Upper lobe of left lung (tissue), 6 donors: ENCODE results near the gene RNU1-1. TPM values are rescaled to one million over a fixed set of nuclear protein-coding genes. Genes with fewer than 3 reads are reported as not detected.
"Not testable (repeated sequence)": the region's sequence is repeated elsewhere in the genome, so short reads cannot be mapped to it uniquely, and the experiment has no call there.

Experiments used
- ATAC-seq, 2 donors: fragments of 200-7000 bp; cut with Tn5 transposase; one replicate each; pipeline ENCODE4 v1.9.1; 2022; ENCODE audit warnings: mild to moderate bottlenecking in 2 of 2, moderate library complexity in 2 of 2; ENCODE audit not compliant: low FRiP score in 2 of 2
- DNase-seq, 2 donors: peaks; one replicate each; pipeline ENCODE4 v3.0.0-alpha.2; 2019 to 2020
- H3K27ac ChIP-seq, 4 donors: fragments of 200-600 bp; sonication (generic); one replicate each; pipeline ENCODE4 v1.5.1; 2016 to 2019
- H3K27me3 ChIP-seq, 4 donors: fragments of 200-600 bp; sonication (generic); one replicate each; pipeline ENCODE4 v1.5.1; 2017 to 2019
- H3K36me3 ChIP-seq, 4 donors: fragments of 200-600 bp; sonication (generic); one replicate each; pipeline ENCODE4 v1.5.1; 2016 to 2019
- H3K4me1 ChIP-seq, 4 donors: fragments of 200-600 bp; sonication (generic); one replicate each; pipeline ENCODE4 v1.5.1; 2018 to 2019
- H3K4me3 ChIP-seq, 4 donors: fragments of 200-600 bp; sonication (generic); one replicate each; pipeline ENCODE4 v1.5.1; 2017 to 2019; ENCODE audit warnings: mild to moderate bottlenecking in 2 of 4, moderate library complexity in 1 of 4
- H3K9me3 ChIP-seq, 4 donors: fragments of 200-600 bp; sonication (generic); one replicate each; pipeline ENCODE4 v1.5.1; 2018 to 2019
- CTCF ChIP-seq, 6 experiments: fragments of 450-650 bp in 4 of 6; fragments of 200-600 bp in 2 of 6; sonication (generic) in 2 of 6; IDR thresholded peaks; one replicate each; pipeline ENCODE4 v1.5.1; 2016 to 2019; ENCODE audit warnings: antibody characterized with exemption in 6 of 6
- EP300 ChIP-seq, 4 donors: sonication (generic); formaldehyde crosslinking; IDR thresholded peaks; one replicate each; pipeline ENCODE4 v1.5.1; 2017; ENCODE audit warnings: antibody characterized with exemption in 4 of 4, control low read depth in 2 of 4
- POLR2A ChIP-seq, 4 donors: fragments of 450-650 bp; IDR thresholded peaks; one replicate each; pipeline ENCODE4 v1.5.1; 2016 to 2017; ENCODE audit warnings: antibody characterized with exemption in 4 of 4, mild to moderate bottlenecking in 2 of 4
- POLR2AphosphoS5 ChIP-seq, 2 donors: sonication (generic); formaldehyde crosslinking; IDR thresholded peaks; one replicate each; pipeline ENCODE4 v1.5.1; 2017; ENCODE audit warnings: antibody characterized with exemption in 2 of 2
- WGBS, 2 donors: methylation state at CpG; one replicate each; pipeline ENCODE4 v1.1.5; 2017 to 2018; 5-methylcytosine and 5-hydroxymethylcytosine counted together
- total RNA-seq, 6 donors: library from RNA; depleted of rRNA in 4 of 6; stranded (reverse); fragments of >200 nt in 4 of 6; gene quantifications; one replicate each; pipeline versions ENCODE4 v1.1.0 to v1.2.1, GENCODE V29; 2016 to 2021
- donor health status: DM: no; HTN: no; CAD: no; lungs with moderate emphysema.
- donor health status: DM: no; HTN: yes; CAD: no; lungs with severe emphysema.

RNU1-1 gene
- total RNA-seq, 6 donors from 2014 or later: under 0.01 to 14,413 (median 1,360) TPM

GRCh38 chr1:16492937-16493336, 21.1 kb downstream of the RNU1-1 start:
- not testable (repeated sequence) for H3K27ac ChIP-seq, H3K4me1 ChIP-seq, ATAC-seq, H3K4me3 ChIP-seq, H3K27me3 ChIP-seq, H3K9me3 ChIP-seq, DNase-seq
- 89 to 92% methylated on average over 7 of the region's 7 CpGs for WGBS, 2 donors
- peaks cover 0 to 21% (median 7%) of the 10 kb centered on the region in 4 donors for H3K36me3 ChIP-seq

GRCh38 chr1:16491056-16491675, 22.9 kb downstream of the RNU1-1 start:
- Histone ChIP-seq H3K4me3 (no peak overlapping the region), H3K27ac (no peak overlapping the region), H3K4me1 (no peaks in the 10 kb centered on the region), H3K36me3 (peaks cover 0 to 30% (median 12%) of the 10 kb centered on the region in 4 donors), H3K27me3 (no peaks in the 10 kb centered on the region), H3K9me3 (no peaks in the 10 kb centered on the region)
- TF ChIP-seq POLR2A (IDR thresholded peaks at IDR 0.05) (no peak), EP300 (IDR thresholded peaks at IDR 0.05) (no peak), POLR2AphosphoS5 (IDR thresholded peaks at IDR 0.05) (no peak), CTCF (IDR thresholded peaks at IDR 0.05) (no peak)
- no peak for ATAC-seq
- 82 to 90% methylated on average over 6 to 9 of the region's 9 CpGs for WGBS, 2 donors
- no peak for DNase-seq

DNA sequence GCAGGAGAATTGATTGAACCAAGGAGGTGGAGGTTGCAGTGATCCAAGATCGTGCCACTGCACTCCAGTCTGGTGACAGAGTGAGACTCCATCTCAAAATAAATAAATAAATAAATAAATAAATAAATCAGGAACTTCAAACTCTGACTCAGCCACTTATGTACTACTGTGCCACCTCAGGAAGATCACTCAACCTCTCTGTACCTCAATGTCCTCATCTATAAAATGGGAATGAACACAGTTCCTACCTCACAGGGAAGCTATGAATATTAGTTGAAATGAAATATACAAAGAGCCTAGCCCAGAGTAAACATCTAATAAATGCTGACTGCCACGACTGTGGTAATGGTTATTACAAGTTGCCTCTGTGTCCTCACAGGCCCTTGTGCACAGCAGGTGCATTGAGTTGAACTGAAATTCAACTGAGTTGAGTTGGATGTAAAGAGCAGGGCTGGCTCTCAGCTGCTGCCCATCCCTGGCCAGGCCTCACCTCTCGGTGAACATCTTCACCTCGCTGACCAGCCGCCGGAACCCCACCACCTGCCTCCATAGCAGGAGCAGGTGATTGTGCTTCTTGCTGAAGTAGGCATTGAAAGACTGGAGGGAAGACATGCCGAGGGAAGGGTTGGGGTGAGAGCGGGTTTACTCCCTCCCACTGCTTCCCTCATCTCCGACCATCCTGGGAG, 24.7 kb downstream of the RNU1-1 start:
- not testable (repeated sequence) for H3K4me3 ChIP-seq, ATAC-seq, H3K27ac ChIP-seq, H3K4me1 ChIP-seq, H3K9me3 ChIP-seq, DNase-seq, H3K27me3 ChIP-seq
- H3K36me3 ChIP-seq: peaks cover 8 to 48% (median 27%) of the 10 kb centered on the region in 4 donors
- WGBS, 2 donors: 88 to 98% methylated on average over 4 to 9 of the region's 9 CpGs

GRCh38 chr1:16487011-16487410, 27.1 kb downstream of the RNU1-1 start:
- H3K27me3 ChIP-seq, H3K4me3 ChIP-seq, H3K27ac ChIP-seq, ATAC-seq, DNase-seq, H3K4me1 ChIP-seq, H3K9me3 ChIP-seq: not testable (repeated sequence)
- H3K36me3 ChIP-seq: peaks cover 8 to 69% (median 36%) of the 10 kb centered on the region in 4 donors

DNA sequence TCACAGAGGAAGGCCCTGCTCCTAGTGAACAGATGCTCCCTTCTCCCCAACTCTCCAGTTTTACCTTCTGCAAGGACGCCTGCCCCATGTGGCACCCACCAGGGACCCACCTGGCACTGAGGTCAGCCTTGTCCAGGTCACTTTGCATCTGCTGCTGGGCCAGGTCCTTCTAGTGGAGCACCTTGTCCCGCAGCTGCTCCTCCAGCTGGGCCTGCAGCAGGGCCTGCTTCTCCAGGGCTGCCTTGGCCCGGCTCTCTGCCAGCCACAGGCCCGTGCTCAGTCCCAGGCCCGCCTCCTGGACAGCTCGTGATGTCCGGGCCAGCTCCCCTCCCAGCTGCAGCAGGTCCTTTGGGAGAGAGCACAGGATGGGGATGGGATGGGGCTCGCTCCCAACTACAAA, 27.8 kb downstream of the RNU1-1 start:
- H3K4me3 ChIP-seq, ATAC-seq, H3K9me3 ChIP-seq, H3K27ac ChIP-seq, H3K27me3 ChIP-seq, H3K4me1 ChIP-seq: not testable (repeated sequence)
- 92 to 95% methylated on average over 5 to 8 of the region's 8 CpGs for WGBS, 2 donors
- peaks cover 8 to 76% (median 38%) of the 10 kb centered on the region in 4 donors for H3K36me3 ChIP-seq
- DNase-seq: peak in 1 of 2 donors; percentile 61

- Histone ChIP-seq H3K27ac (no peak overlapping the region), H3K9me3 (no peaks in the 10 kb centered on the region), H3K27me3 (no peaks in the 10 kb centered on the region), H3K4me1 (no peaks in the 10 kb centered on the region), H3K36me3 (peaks cover 8 to 81% (median 33%) of the 10 kb centered on the region in 4 donors), H3K4me3 (no peak overlapping the region)
- DNase-seq: no peak
- WGBS, 2 donors: 82 to 98% methylated on average over 2 to 6 of the region's 6 CpGs
- TF ChIP-seq POLR2A (IDR thresholded peaks at IDR 0.05) (no peak), EP300 (IDR thresholded peaks at IDR 0.05) (no peak), CTCF (IDR thresholded peaks at IDR 0.05) (no peak), POLR2AphosphoS5 (IDR thresholded peaks at IDR 0.05) (no peak)
- no peak for ATAC-seq
Measured at GRCh38 chr1:16484931-16485330, 29.2 kb downstream of the RNU1-1 start.

DNA sequence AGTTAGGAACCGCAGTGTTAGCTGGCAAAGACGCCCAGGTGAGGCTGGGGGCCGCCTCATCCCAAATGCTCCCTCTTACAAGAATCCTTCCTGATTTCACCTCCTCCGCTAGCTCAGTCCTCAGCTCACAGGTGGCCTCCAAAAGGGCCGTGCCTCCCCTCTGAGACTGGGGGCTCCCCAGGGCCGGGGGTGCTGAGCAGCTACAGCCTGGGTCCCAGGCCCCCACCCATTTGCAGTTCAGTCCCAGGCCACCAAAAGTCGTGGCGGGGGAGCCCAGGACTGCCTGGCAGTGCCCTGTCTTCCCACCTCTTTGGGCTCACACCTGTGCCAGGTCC, 29.6 kb downstream of the RNU1-1 start:
- Histone ChIP-seq H3K27ac (no peak overlapping the region), H3K9me3 (no peaks in the 10 kb centered on the region), H3K4me3 (no peak overlapping the region), H3K4me1 (no peaks in the 10 kb centered on the region), H3K27me3 (no peaks in the 10 kb centered on the region), H3K36me3 (peaks cover 8 to 78% (median 31%) of the 10 kb centered on the region in 4 donors)
- DNase-seq (no peak), ATAC-seq (no peak)
- 93 to 94% methylated on average over 7 to 8 of the region's 8 CpGs for WGBS, 2 donors
- TF ChIP-seq POLR2AphosphoS5 (IDR thresholded peaks at IDR 0.05) (no peak), POLR2A (IDR thresholded peaks at IDR 0.05) (no peak), EP300 (IDR thresholded peaks at IDR 0.05) (no peak), CTCF (IDR thresholded peaks at IDR 0.05) (no peak)

DNA sequence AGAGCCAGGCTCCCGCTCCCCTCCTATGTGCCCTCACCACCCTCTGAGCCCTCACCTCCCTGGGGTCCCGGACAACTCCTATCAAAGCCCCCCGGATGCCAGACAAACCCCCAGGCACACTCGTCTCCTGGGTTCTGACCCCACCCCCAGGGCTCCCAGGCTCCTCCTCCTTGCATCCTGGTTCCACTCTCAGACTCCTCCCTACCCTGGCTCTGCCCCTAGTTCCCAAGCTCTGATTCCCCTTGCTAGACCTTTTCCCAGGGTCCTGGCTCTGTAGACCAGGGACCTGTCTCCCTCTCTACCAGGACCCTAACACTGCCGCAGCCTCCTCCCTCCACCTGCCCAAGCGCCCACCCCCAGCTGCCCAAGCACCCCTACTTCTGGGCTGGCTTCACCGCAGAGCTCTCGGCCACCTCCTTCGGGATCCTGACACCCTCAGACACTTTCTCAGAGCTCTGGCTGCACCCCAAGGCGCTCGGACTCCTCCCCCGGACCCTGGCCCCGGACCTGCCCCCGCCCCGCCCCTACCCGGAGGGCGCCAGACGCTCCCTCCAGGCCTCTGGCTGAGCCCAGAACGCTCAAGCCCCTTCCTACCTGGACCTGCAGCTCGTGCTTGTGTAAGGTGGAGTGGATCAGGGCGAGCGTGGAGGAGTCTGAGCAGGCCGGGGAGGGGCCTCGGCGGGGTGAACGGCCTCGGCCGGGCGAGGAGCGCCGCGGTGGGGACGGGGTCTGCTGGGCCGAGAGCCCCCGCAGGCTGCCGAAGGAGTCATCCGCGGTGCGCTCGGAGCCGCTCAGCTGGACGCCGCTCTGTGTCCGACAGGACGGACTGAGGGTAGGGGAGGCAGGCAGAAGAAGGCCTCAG, 30.2 kb downstream of the RNU1-1 start:
- ATAC-seq (peak in 1 of 2 donors; percentile 8), DNase-seq (peak in 1 of 2 donors; percentile 65)
- 88 to 89% methylated on average over 13 to 41 of the region's 45 CpGs for WGBS, 2 donors
- H3K36me3 ChIP-seq: peaks cover 8 to 72% (median 30%) of the 10 kb centered on the region in 4 donors
- H3K4me3 ChIP-seq, H3K27me3 ChIP-seq, H3K9me3 ChIP-seq, H3K4me1 ChIP-seq, H3K27ac ChIP-seq: not testable (repeated sequence)

DNA sequence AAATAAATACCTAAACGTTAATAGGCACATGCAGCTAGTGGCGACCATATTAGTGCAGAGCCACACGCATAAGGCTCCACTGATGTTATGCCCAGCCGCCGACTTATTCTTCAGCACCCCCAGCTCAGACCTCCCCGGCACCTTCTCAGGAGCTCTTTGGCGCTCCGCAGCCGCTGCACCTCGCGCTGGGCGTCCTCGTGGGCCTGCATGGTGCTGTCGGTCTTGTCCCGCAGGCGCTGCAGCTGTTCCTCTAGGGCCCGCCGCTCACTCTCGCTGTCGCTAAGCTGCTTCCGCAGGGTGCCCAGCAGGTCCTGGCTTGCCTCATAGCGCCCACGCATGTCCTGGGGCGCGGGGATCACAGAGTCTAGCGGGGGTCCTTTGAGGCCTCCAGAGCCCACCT, 30.9 kb downstream of the RNU1-1 start:
- not testable (repeated sequence) for H3K9me3 ChIP-seq, H3K27me3 ChIP-seq, H3K27ac ChIP-seq, H3K4me1 ChIP-seq, H3K4me3 ChIP-seq
- WGBS, 2 donors: 97 to 100% methylated on average over 16 to 26 of the region's 26 CpGs
- peak in 1 of 2 donors; percentile 14 for ATAC-seq
- DNase-seq: peak in 1 of 2 donors; percentile 81
- H3K36me3 ChIP-seq: peaks cover 8 to 79% (median 33%) of the 10 kb centered on the region in 4 donors
